Epidermal melanocyte (primary cell): ENCODE measurements around the gene IRF2BP1.

Experiments
- DNase-seq: peaks from one replicate; pipeline ENCODE4 v3.0.0; 2011; ENCODE audit warnings: low spot score; ENCODE audit not compliant: insufficient read length

IRF2BP1 gene

DNA sequence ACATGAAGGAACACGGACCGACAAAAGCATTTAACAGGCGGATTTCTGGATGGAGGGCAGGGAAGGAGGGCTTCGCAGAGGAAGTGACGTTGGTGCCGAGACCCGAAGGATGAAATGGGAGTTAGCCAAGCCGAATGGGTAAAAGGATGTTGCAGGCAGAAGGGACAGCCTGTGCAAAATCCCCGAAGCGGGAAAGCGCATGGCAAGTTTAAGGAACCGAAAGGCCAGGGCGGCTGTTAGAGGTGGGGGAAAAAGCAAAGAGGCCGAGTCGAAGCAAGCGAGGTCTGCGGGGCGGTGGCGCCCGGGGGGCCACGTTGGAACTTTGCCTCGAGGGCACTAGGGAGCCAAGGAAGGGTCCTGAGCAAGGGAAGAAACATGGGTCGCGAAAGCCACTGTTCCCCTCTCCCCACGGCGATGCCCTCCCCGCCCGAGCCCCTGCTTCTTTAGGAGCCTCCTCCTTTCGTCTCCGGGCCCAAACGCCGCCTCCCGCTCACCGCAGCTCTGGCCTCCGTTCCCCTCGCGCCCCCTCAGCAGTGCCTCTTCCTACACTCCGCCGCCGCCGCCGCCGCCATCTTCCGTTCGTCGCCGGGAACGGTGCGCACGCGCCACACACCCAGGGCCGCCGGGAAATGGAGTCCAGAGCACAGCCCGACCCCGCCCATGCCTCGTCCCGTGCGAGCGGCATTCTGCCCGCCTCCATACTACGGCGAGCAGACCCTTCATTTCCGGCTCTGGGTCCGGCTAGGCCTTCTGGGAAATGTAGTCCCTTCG lies 23.2 kb downstream of the IRF2BP1 start, which contains the start of gene SYMPK:
Gene SYMPK (minus strand): TSS at position 584 of the 771 bp plus-strand sequence. CDS start 8,652 bp downstream, outside the sequence.
- peak; percentile 100 for DNase-seq

DNA sequence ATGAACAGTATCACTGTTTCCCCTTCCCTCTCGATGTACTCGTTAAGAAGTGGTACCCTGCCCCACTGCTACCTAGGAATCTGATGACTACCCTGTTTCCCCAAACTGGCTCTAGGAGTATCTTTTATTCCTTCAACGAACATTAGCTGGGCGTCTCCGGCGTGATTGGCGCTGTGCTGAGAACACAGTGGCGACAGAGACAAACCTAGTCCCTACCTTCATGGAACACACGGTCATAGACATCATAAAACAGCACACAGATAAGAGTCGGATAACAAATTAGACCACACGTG lies 23.7 kb downstream of the IRF2BP1 start:
- DNase-seq, result no peak

DNA sequence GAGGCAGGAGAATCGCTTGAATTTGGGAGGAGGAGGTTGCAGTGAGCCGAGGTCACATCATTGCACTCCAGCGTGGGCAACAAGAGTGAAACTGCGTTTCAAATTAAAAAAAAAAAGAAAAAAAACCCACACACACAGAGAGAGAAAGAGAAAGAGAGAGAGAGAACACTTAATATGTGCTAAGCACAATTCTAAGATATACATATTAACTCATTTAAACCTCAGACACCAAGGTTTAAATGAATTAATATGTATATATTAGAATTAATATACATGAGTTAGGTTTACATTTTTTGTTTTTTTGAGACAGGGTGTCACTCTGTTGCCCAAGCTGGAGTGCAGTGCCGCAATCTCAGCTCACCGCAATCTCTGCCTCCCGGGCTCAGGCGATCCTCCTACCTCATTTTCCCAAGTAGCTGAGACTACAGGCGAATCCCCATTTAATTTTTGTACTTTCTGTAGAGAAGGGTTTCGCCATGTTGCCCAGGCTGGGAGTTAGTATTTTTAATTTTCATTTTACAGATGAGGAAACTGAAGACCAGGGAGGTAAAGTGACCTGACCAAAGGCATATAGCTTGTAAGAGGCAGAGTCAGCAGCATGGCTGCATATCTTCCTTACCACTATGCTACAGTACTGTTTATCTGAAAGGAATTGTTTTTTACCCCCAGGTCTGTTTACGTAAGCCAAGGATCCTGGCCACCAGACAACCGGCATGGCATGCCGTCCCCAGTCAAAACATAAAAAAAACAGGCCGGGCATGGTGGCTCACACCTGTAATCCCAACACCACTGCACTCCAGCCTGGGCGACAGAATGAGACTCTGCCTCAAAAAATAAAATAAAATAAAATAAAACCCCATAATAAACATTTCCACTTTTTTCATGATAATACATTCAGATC lies 25.3 kb downstream of the IRF2BP1 start:
- DNase-seq, result no peak

DNA sequence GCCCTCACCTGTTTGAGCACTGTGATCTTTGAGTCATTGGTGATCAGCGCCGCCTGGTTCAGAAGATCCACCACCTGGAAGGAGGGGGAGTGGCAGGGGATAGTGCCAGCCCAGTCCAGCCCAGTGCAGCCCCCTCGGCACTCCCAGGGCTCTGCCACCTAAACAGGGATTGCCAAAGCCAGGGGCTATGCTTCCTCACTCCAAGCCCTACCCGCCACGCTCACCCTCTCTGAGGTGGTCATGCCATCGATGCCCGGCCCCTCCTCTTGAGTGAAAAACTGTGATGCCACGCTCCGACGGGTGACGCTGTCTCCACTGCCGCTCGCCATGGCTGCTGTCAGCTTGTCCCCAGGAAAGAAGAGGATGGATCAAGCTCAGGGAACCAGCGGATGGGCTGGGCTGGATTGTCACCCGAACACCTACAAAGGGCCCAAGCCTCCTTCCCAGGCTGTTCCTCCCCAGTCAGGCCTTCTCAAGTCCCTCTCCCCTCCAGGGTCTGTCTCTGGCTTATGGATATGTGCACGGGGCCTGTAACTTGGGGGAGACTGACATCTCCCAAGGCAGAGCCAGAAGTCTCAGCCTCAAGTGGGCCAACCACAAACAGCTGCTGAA lies 31.7 kb downstream of the IRF2BP1 start:
- DNase-seq, result no peak

DNA sequence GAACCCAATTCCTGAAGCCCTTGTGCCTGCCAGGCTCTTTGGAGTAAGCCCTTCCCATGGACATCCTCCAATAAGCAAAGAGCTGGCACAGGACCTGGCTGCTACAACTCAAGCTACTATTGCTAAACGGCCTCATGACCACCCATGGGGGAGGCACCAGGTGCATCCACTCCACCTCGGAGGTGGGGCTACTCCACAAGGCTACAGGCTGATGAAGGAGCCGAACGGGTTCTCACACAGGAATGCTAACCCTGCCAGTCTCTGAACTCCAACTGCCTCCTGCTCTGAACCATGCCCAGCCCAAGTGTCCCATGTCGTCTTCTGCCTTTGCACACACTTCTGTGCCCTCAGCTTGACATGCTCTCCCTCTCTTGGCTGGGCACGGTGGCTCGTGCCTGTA lies 33.0 kb downstream of the IRF2BP1 start:
- DNase-seq, result no peak

DNA sequence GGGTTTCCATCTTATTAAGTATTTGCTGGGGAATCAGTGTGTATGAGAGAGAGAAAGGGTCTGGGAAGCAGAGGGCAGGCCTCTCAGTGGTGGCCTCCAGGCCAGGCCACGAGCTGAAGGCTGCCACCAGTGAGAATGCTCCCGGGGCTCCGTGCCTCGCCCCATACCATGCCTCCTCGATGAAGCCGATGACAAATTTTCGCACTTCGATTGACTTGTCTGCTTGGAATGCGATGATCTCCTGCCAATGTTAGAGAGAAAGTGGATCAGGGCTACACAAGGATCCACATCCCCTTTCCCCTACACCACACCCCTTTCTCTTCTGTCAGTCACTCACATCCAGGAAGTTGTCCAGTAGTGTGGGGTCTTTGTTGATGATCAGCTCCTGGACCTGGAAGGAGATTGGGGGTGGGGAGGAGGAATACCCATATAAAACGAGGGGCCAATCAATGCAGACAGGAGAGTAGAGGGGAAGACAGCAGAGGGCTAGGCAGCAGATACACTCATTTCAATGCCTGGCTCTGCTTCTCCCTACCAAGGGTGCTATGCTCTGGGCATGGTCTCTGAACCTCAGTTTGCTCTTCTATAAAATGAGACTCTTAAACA lies 33.7 kb downstream of the IRF2BP1 start:
- DNase-seq, result no peak

DNA sequence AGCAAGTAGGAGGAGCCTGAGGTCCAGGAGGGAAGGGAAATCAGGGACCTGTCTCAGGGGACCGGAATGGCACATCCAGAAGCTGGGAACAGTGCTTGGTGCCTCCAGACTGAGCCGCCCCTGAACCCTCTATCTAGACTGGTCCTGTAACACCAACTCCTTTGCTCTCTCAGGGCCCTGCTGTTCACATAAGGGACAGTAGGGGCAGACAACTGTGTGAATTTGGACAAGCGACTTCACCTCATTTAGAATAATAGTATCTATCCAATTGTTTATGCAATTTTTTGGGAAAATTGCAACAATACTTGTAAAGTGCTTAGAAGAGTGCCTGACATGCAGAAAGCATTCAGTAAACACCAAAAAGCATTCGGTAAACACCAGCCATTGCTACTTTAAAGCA lies 37.0 kb downstream of the IRF2BP1 start:
- no peak for DNase-seq

DNA sequence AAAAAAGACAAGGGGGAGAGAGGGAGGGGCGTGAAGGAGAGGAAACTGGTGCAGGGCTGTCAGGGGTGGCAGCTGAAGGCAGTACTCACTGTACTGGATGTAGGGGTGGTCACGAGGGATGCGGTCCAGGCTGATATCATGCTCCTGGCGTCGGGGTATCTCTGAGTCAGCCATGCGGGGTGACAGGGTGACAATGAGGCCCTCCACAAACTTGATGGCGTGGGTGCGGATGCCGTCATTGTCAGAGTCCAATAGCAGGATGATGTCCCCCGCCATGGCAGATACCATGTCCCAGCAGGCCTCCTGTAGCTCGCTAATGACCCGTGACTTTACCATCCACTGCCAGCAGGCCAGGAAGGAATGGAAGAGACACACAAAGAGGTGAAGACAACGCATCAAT lies 38.3 kb downstream of the IRF2BP1 start:
- no peak for DNase-seq

DNA sequence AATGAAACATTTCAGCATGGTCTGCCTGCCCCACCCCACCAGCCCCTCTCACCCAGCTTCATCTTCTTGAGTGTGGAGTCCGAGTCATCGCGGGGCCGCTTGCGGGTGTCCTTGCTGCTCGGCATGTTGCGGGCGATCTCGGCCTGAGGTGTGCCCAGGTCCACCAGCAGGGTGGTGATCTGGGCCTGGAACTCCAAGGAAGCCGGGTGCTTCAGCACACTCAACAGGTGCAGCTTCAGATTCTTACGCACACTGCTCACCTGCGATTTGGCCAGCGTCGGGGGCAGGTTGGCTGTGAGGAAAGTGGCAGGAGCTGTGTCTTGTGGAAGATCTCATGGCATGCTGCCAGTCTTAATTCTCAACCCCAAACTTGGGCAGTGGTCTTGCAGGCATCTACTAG lies 43.7 kb downstream of the IRF2BP1 start:
- DNase-seq, result no peak

DNA sequence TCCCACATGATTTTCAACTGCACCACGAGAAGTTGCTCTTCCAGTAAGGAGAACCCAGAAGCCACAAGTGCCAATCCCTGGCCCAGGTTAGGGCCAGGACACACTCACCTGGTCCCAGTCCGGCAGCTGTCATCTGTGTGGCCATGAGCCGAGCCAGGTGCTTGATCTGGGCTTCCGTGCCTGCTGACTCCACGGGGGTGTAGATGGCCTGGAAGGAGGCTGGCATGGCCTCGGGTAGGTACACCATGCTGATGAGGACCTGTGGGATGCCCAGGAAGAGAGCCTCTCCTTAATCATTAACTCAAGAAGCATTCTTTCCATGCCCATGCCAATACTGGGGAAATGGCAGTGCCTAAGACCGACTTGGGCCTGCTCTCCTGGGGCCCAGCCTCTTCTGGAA lies 51.0 kb downstream of the IRF2BP1 start:
- DNase-seq, result no peak
